Upper lobe of left lung (tissue), 4 donors: Measurements from ENCODE around the gene KATNBL1.

Experiments used
- CTCF ChIP-seq, 6 experiments: fragments of 450-650 bp in 4 of 6; fragments of 200-600 bp in 2 of 6; sonication (generic) in 2 of 6; IDR thresholded peaks; one replicate each; pipeline ENCODE4 v1.5.1; 2016 to 2019; ENCODE audit warnings: antibody characterized with exemption in 6 of 6
- POLR2A ChIP-seq, 4 donors: fragments of 450-650 bp; IDR thresholded peaks; one replicate each; pipeline ENCODE4 v1.5.1; 2016 to 2017; ENCODE audit warnings: antibody characterized with exemption in 4 of 4, mild to moderate bottlenecking in 2 of 4
- POLR2AphosphoS5 ChIP-seq, 2 donors: sonication (generic); formaldehyde crosslinking; IDR thresholded peaks; one replicate each; pipeline ENCODE4 v1.5.1; 2017; ENCODE audit warnings: antibody characterized with exemption in 2 of 2

GRCh38 chr15:34116620-34117019 is 93.3 kb downstream of the KATNBL1 start:
- no peak for TF ChIP-seq POLR2A (IDR thresholded peaks at IDR 0.05)
- TF ChIP-seq POLR2AphosphoS5 (IDR thresholded peaks at IDR 0.05) = no peak
- TF ChIP-seq CTCF (IDR thresholded peaks at IDR 0.05) = no peak
